ENCODE results near the gene ERLIN1. TPM values are rescaled to one million over a fixed set of nuclear protein-coding genes. Genes with fewer than 3 reads are reported as not detected.

Gene ERLIN1
- total RNA-seq, 3 donors from 2014 or later: 33.4 to 57.9 (median 48.3) TPM

DNA sequence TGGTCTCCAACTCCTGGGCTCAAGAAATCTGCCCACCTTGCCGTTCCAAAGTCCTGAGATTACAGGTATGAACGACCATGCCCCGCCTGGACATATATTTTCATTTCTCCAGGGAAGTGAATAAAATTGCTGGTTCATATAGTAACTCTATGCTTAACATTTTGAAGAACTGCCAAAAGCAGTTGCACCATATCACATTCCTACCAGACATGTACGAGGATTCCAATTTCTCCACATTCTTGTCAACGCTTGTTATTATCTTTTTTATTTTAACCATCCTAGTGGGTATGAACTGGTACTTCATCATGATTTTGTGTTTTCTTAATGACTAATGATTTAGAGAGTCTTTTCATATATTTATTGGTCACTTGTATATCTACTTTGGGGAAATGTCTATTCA lies 82.2 kb downstream of the ERLIN1 start:
- no peaks in the 10 kb centered on the region for H3K9me3 ChIP-seq
- intact Hi-C loops (cut with DNase I, micrococcal nuclease): no loop called here
- no peak for TF ChIP-seq CTCF (IDR thresholded peaks at IDR 0.05)

GRCh38 chr10:100101192-100102076 lies 84.4 kb downstream of the ERLIN1 start:
- DNase-seq (peak in 1 of 3 donors; percentile 15), ATAC-seq (peak; percentile 83)
- Histone ChIP-seq H3K4me1 (ENCODE audit: low read depth) (no peaks in the 10 kb centered on the region), H3K4me3 (no peak overlapping the region), H3K9me3 (no peaks in the 10 kb centered on the region), H3K36me3 (ENCODE audit: low read depth) (no peaks in the 10 kb centered on the region)
- intact Hi-C loops (cut with DNase I, micrococcal nuclease): no loop called here
- no peak for TF ChIP-seq CTCF (IDR thresholded peaks at IDR 0.05)

More for the DNA sequence above, 82.2 kb downstream of the ERLIN1 start:
- Histone ChIP-seq H3K36me3 (ENCODE audit: low read depth) (no peaks in the 10 kb centered on the region), H3K4me1 (ENCODE audit: low read depth) (no peaks in the 10 kb centered on the region), H3K4me3 (no peak overlapping the region)
- DNase-seq: no peak
- no peak for ATAC-seq

- Histone ChIP-seq H3K9me3 (no peaks in the 10 kb centered on the region), H3K4me3 (no peak overlapping the region), H3K36me3 (ENCODE audit: low read depth) (no peaks in the 10 kb centered on the region), H3K4me1 (ENCODE audit: low read depth) (no peaks in the 10 kb centered on the region)
- intact Hi-C loops (cut with DNase I, micrococcal nuclease): no loop called here
- ATAC-seq: no peak
- no peak for TF ChIP-seq CTCF (IDR thresholded peaks at IDR 0.05)
- DNase-seq: no peak
Measured at GRCh38 chr10:100100651-100101184, 85.1 kb downstream of the ERLIN1 start.

Other genes with a start within 250 kb of the ERLIN1 start
- 10 to 100 TPM; 37.1 to 60.0 (median 48.3) TPM for gene DNMBP, start 176.1 kb downstream of the ERLIN1 start, total RNA-seq
- gene CPN1, start 104.2 kb downstream of the ERLIN1 start, total RNA-seq: under 1 TPM in 1 of 3 donors, not detected in 2; 0.14 TPM
- gene CHUK, start 43.6 kb upstream of the ERLIN1 start, total RNA-seq: 10 to 100 TPM; 18.2 to 21.4 (median 20.5) TPM
- 10 to 100 TPM; 15.5 to 17.0 (median 16.6) TPM for gene CWF19L1, start 81.6 kb upstream of the ERLIN1 start, total RNA-seq
- 10 to 100 TPM; 17.1 to 23.8 (median 18.9) TPM for gene BLOC1S2, start 100.7 kb upstream of the ERLIN1 start, total RNA-seq
- under 1 TPM in 2 of 3 donors, not detected in 1; 0.22 to 0.60 TPM for gene PKD2L1, start 144.2 kb upstream of the ERLIN1 start, total RNA-seq
- gene SCD, start 161.2 kb upstream of the ERLIN1 start, total RNA-seq: 100 to 1,000 TPM in 1 of 3 donors, 10 to 100 TPM in 2; 40.7 to 108 (median 83.5) TPM

Data from mucosa of descending colon (tissue), 3 donors.